Brain pericyte (primary cell): ENCODE measurements around the gene SOX5.
"Not testable (repeated sequence)": the region's sequence is repeated elsewhere in the genome, so short reads cannot be mapped to it uniquely, and the experiment has no call there.

ENCODE experiments used
- DNase-seq: peaks from one replicate; pipeline ENCODE4 v3.0.0-alpha.2; 2012; ENCODE audit warnings: low read depth, low spot score

Gene SOX5

GRCh38 chr12:23491029-23491428 is 458.4 kb downstream of the SOX5 start:
- not testable (repeated sequence) for DNase-seq

- DNase-seq = no peak
Measured at GRCh38 chr12:23488130-23488529, 461.3 kb downstream of the SOX5 start.

GRCh38 chr12:23484238-23484637 is 465.2 kb downstream of the SOX5 start:
- no peak for DNase-seq

GRCh38 chr12:23482571-23482970 is 466.9 kb downstream of the SOX5 start:
- no peak for DNase-seq
